Lung (tissue), 16 donors: ENCODE data around the gene OR10H3. TPM values are rescaled to one million over a fixed set of nuclear protein-coding genes. Genes with fewer than 3 reads are reported as not detected.

Experiments
- ATAC-seq: fragments of 200-7000 bp; cut with Tn5 transposase; one replicate; pipeline ENCODE4 v1.9.1; 2020; ENCODE audit warnings: moderate number of reproducible peaks; ENCODE audit not compliant: insufficient read depth, low FRiP score
- DNase-seq, 3 donors: peaks; one replicate each; pipeline ENCODE4 v3.0.0-alpha.2; 2013 to 2017
- H3K27ac ChIP-seq, 2 donors: one replicate each; pipeline ENCODE4 v1.5.1; 2013; ENCODE audit warnings: mild to moderate bottlenecking in 2 of 2, moderate library complexity in 2 of 2, control low read depth in 1 of 2, inconsistent platforms in 1 of 2, low read depth in 1 of 2, low read length in 1 of 2
- H3K27me3 ChIP-seq, 3 donors: one replicate each; pipeline ENCODE4 v1.5.1; 2013; ENCODE audit warnings: low read length in 2 of 3; ENCODE audit not compliant: control insufficient read depth in 3 of 3, insufficient read depth in 3 of 3
- H3K36me3 ChIP-seq, 4 donors: one replicate each; pipeline ENCODE4 v1.5.1; 2013; ENCODE audit warnings: low read length in 4 of 4, mild to moderate bottlenecking in 1 of 4, moderate library complexity in 1 of 4; ENCODE audit not compliant: control insufficient read depth in 4 of 4, insufficient read depth in 4 of 4
- H3K4me1 ChIP-seq, 5 donors: one replicate each; pipeline ENCODE4 v1.5.1; 2013; ENCODE audit warnings: low read length in 5 of 5, mild to moderate bottlenecking in 2 of 5, moderate library complexity in 1 of 5; ENCODE audit not compliant: control insufficient read depth in 5 of 5, insufficient read depth in 5 of 5
- H3K4me3 ChIP-seq: one replicate; pipeline ENCODE4 v1.5.1; 2013; ENCODE audit warnings: mild to moderate bottlenecking, control low read depth, moderate library complexity
- H3K9ac ChIP-seq, 2 donors: one replicate each; pipeline ENCODE4 v1.5.1; 2013; ENCODE audit warnings: low read length in 2 of 2, control low read depth in 1 of 2; ENCODE audit not compliant: insufficient read depth in 1 of 2
- H3K9me3 ChIP-seq, 4 donors: one replicate each; pipeline ENCODE4 v1.5.1; 2013; ENCODE audit warnings: low read length in 3 of 4, mild to moderate bottlenecking in 1 of 4, moderate library complexity in 1 of 4; ENCODE audit not compliant: control insufficient read depth in 4 of 4, insufficient read depth in 3 of 4
- CTCF ChIP-seq: IDR thresholded peaks from 2 replicates; pipeline ENCODE4 v1.5.1; 2012; ENCODE audit warnings: mild to moderate bottlenecking; ENCODE audit errors: control extremely low read depth, extremely low read depth
- WGBS, 2 donors: extraction: QIAGEN DNeasy Blood & Tissue Kit; methylation state at CpG; one replicate each; pipeline ENCODE4 v1.1.7; 2013; 5-methylcytosine and 5-hydroxymethylcytosine counted together
- long read RNA-seq, 5 donors: transcript quantifications; one replicate each; lab custom pipeline, GENCODE V29; 2026
- polyA plus RNA-seq, 2 donors: library from polyadenylated mRNA; stranded (reverse); fragments of 200-250 nt; gene quantifications; one replicate each; pipeline ENCODE4 v1.2.1, GENCODE V29; 2013
- total RNA-seq, 2 donors: library from RNA; depleted of rRNA in 1 of 2; stranded (reverse); fragments of >200 nt in 1 of 2; gene quantifications; one replicate each; pipeline ENCODE4 v1.2.1, GENCODE V29; 2014 to 2021
- donor health status: control.
- donor health status: control.
- donor health status: Bipolar disorder and iron deficiency.
- donor health status: healthy.
- donor health status: DM: yes; HTN: yes; CAD: no.

OR10H3 gene, protein sequence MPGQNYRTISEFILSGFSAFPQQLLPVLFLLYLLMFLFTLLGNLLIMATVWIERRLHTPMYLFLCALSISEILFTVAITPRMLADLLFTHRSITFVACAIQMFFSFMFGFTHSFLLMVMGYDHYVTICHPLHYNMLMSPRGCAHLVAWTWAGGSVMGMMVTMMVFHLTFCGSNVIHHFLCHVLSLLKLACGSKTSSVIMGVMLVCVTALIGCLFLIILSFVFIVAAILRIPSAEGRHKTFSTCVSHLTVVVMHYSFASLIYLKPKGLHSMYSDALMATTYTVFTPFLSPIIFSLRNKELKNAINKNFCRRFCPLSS
- total RNA-seq: not detected
- not detected for polyA plus RNA-seq
- long read RNA-seq, donor 1: 0 reads
- long read RNA-seq, donor 2: 0 reads
- long read RNA-seq, donor 3: 0 reads
- long read RNA-seq, donor 4: 0 reads
- long read RNA-seq, donor 5: 0 reads

DNA sequence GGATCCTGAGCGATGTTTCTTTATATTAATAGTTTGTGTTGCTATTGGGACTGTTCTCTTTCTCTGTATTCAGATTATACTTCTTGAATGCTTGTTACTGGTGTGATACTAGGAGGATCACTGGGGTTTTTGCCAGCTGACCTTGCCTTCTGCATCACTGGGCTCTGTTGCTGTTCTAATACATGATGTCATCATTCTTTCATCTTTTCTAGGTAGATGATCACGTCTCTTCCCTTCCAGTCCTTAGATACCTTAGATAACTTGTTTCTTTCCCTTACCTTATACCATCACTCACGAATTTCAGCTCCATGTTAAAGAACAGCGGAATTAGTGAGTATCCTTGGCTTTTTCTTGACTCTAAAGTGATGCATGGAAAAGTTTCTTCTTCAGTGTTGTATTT lies at the start of gene OR10H3:
OR10H3 (plus strand) TSS at position 264 of the 400 bp plus-strand sequence. CDS start 3,408 bp downstream, outside the sequence.
- ATAC-seq (no peak), DNase-seq (no peak)
- H3K27ac ChIP-seq: no peak within 1 kb of the TSS
- 62 to 65% methylated on average over 4 of the region's 4 CpGs for WGBS, 2 donors
- no peaks in the 10 kb centered on the region for H3K27me3 ChIP-seq
- H3K4me3 ChIP-seq: no peak within 1 kb of the TSS
- H3K4me1 ChIP-seq: peaks cover 0 to 3% (median 0%) of the 10 kb centered on the region in 5 donors
- no peak within 1 kb of the TSS for H3K9ac ChIP-seq
- no peaks in the 10 kb centered on the region for H3K36me3 ChIP-seq
- peaks cover 0 to 9% (median 1%) of the 10 kb centered on the region in 4 donors for H3K9me3 ChIP-seq
- no peak for TF ChIP-seq CTCF

DNA sequence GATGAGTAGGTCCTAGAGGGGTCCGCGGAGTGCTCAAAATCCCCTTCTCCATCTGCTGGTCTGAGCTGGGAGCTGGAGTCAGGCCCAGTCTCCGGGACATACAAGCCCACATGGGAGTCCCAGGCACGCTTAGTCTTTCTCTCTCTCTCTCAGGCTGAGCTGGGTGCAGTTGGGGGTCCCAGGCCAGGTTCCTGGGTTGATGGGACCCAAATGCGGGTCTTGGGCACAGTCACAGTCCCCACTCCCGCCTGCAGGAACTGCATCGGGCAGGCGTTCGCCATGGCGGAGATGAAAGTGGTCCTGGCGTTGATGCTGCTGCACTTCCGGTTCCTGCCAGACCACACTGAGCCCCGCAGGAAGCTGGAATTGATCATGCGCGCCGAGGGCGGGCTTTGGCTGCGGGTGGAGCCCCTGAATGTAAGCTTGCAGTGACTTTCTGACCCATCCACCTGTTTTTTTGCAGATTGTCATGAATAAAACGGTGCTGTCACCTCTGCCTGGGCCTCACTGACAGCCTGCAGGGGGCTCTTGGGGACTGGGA lies 41.1 kb upstream of the OR10H3 start:
- Histone ChIP-seq H3K4me3 (no peak overlapping the region), H3K9ac (no peak overlapping the region), H3K9me3 (peaks cover 0 to 2% (median 0%) of the 10 kb centered on the region in 4 donors), H3K4me1 (no peaks in the 10 kb centered on the region), H3K27me3 (no peaks in the 10 kb centered on the region), H3K36me3 (no peaks in the 10 kb centered on the region), H3K27ac (no peak overlapping the region)
- 70% methylated on average over 19 of the region's 19 CpGs for WGBS, 2 donors
- TF ChIP-seq CTCF: no peak
- ATAC-seq (no peak), DNase-seq (no peak)

- peaks cover 0 to 18% (median 6%) of the 10 kb centered on the region in 5 donors for H3K4me1 ChIP-seq
- no peak for DNase-seq
- H3K9ac ChIP-seq: no peak overlapping the region
- no peaks in the 10 kb centered on the region for H3K27me3 ChIP-seq
- no peaks in the 10 kb centered on the region for H3K36me3 ChIP-seq
- no peak overlapping the region for H3K4me3 ChIP-seq
- 50 to 62% methylated on average over 4 of the region's 4 CpGs for WGBS, 2 donors
- H3K9me3 ChIP-seq: peaks cover 0 to 2% (median 0%) of the 10 kb centered on the region in 4 donors
- no peak overlapping the region for H3K27ac ChIP-seq
- TF ChIP-seq CTCF: no peak
- no peak for ATAC-seq
Measured at GRCh38 chr19:15701757-15702533, 35.8 kb upstream of the OR10H3 start.
